HG03196 (cell line): ENCODE data around the gene WFDC2.

Experiments
- ATAC-seq: cut with Tn5 transposase; IDR thresholded peaks from one replicate; pipeline ENCODE4 v1.9.1; 2021; ENCODE audit not compliant: unreplicated experiment

Gene WFDC2, protein sequence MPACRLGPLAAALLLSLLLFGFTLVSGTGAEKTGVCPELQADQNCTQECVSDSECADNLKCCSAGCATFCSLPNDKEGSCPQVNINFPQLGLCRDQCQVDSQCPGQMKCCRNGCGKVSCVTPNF

DNA sequence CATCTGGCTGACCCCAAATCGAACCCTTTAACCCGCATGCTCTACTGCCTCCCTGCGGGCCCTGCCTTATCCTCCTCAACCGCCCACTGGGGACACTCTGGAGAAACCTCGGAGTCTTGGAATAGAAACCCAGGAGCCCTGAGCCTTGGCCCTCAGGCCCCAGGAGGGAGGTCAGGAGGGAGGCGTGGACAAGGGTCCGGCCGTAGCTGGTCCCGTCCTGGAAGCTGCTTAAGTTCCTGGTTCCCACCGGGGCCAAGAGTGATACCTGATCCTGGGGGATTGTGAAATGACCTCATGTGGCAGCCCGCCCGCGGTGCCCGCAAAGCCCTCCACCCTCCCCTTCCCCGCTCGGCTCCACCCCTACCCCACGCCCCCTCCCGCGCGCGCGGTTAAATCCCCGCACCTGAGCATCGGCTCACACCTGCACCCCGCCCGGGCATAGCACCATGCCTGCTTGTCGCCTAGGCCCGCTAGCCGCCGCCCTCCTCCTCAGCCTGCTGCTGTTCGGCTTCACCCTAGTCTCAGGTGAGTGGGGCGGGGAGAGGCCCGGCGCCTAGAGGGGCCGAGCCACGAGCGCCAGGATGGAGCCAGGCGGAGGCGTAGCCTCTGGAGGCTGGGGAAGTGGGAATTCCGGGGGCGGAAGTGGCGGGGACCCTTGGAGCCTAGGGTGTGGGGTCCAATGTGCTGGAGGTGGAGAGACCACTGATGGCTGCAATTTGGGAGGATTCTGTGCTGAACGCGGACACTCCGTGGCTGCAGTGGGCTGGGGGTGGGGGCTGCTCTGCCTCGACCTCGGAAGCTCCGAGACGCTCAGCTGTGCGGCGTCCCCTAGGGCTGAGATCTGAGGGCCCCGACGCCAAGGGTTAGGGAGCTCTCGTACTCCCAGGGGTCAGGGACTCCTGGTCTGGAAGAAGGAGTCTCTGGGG is at the start of gene WFDC2:
WFDC2 (plus strand) TSS at position 418 of the 926 bp plus-strand sequence; CDS start at position 447, 29 bp downstream.
- ATAC-seq, result peak; percentile 9

DNA sequence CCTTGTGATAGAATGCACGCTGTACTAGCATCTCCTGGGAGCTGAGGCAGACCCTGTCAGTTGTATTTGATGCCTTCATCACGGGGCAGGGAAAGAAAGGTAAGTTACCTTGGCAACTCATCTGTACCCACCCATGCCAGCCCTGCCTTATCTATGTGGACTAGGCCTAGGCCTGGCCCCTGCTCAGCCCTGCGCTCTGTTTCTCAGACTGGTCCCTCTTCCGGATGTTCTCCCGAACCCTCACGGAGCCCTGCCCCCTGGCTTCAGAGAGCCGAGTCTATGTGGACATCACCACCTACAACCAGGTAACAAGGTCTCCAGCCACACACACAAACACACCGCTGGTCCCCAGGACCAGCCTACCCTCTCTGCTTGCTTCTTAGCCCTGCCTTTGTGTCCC is 49.4 kb upstream of the WFDC2 start:
- ATAC-seq, result no peak

DNA sequence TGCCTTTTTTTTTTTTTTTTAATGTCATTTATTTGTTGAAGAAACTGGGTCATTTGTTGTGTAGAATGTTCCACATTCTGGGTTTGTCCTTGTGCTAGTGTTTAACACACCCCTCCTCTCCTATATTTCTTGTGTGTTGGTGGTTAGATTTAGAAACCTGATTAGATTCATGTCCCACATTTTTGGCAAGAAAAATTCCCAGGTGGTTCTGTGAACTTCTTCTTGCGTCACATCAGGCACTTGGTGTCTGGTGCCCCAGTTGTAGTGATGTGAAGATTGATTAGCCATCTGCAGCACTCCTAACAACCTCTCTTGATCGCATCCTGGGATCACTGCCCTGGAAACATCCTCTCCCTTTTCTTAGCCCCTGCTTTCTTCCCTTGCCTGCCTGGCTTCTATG is 45.9 kb upstream of the WFDC2 start:
- ATAC-seq, result no peak

DNA sequence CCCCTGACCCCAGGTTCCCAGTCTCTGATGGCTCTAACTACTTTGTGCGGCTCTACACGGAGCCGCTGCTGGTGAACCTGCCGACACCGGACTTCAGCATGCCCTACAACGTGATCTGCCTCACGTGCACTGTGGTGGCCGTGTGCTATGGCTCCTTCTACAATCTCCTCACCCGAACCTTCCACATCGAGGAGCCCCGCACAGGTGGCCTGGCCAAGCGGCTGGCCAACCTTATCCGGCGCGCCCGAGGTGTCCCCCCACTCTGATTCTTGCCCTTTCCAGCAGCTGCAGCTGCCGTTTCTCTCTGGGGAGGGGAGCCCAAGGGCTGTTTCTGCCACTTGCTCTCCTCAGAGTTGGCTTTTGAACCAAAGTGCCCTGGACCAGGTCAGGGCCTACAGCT is 44.0 kb upstream of the WFDC2 start:
- ATAC-seq, result no peak

DNA sequence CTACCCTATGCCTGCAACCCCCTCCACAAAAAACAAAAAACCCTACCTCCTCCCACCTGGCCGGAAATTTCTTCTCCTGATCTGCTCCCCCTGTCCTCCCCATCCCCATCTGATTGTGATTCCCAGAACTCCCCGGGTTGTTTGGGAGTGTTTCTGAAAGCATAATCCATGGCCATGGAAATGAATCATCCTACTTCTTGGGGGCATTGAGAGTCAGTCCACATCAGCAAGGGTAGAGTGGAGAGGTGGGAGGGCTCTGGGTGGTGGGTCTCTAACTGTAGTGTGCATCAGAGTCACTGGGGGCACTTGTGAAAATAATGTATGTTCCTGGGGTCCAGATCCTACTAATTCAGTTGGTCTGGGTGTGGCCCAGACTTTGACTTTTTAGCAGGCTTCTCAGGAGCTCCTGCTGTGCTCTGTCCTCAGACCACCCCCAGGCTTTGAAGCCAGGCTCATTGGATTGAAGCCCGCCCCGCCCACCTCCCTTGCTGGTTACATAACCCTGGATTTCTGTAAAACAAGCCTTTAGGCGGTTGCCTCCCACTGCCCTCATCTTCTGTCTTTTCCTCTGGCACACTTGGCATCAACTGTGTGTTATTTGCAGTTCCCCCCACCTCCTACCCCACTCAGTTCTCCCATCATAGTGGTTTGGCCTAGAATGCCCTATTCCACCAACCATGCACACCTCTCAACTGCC is 43.1 kb upstream of the WFDC2 start:
- ATAC-seq, result no peak

DNA sequence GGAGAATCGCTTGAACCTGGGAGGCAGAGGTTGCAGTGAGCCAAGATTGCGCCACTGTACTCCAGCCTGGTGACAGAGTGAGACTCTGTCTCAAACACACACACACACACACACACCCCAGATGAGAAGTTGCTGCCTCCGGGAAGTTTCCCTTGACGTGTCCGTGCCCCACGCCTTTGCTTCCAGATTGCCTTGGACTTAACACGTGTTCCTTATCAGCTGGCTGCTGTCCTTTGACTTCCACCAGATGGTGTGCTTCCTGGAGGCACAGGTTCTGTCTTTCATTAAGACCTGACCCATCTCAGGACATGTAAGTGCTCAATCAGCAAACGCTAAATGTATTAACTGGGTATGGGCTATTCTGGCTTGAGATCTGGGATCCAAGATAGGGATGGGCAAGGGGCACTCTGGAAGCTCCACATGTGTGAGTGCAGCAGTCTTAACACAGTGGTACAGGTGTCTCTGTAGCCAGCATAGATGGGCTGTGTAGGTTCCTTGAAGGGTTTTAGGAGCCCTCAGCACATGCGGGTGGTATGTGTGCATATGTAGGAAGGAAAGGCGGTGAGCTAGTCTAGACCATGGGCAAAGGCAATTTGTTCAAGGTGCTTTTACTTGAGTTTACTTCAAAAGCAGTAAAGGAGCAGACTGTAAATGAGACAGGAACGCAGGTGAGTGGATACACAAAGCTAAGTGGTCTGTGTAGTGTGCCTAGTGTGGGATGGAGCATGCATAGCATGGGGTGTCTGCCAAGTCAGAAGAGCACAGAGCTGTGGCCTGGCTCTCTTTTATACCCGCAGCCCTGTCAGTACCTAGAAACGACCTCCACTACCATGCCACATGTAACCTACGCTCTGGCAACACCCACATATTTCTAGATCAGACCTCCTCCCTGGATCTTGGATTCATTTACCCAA is 42.1 kb upstream of the WFDC2 start:
- ATAC-seq, result no peak

DNA sequence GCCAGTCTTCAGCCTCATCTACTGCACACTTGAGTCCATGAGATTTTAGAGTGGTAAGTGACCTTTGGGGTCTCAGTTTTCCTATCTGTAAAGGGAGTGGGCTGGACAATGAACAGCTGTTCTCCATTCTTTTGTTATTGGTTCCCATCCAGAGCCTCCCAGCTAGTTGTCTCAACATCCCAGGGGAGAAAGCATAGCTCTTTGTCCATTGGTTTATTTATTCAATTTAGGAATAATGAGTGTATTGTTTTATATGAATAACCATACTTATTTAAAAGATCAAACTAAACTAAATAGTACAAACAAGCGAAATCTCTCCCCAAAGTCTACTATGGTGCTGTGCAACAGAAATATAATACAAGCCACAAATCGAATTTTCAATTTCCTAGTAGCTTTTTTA is 39.9 kb upstream of the WFDC2 start:
- ATAC-seq, result no peak

DNA sequence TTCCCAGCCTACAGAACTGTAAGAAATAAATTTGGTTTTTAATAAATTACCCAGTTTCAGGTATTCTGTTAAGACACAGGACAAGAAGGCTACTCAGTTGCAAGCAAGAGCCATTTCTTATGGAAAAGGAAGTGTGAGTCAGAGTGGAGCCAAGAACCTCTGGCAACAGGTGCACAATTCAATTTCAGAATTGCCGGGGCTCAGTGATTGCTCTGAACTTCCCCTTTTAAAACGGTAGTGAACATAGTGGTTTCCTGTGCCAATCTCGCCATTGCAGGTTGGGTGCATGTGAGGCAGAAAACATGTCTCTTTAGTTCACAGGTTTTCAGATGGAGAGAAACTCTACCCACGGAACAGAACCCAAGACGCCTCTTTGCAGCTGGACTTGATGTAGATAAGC is 37.3 kb upstream of the WFDC2 start:
- ATAC-seq, result peak; percentile 65

DNA sequence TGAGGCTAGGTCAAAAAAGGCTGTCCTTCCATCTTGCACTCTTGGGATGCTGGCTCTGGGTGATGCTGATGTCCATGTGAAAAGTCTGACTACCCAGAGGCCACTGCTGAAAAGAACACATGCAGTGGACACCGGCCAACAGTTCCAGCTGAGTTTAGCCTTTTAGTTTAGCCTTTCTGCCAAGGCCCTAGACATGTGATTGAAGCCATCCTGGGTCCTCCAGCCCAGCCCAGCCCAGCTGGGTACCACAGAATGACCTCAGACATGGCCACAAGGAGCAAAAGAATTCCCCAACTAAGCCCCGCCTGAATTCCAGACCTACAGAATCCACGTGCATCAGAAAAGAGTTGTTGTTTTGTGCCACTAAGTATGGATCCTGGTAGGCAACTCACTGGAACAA is 36.2 kb upstream of the WFDC2 start:
- ATAC-seq, result no peak

DNA sequence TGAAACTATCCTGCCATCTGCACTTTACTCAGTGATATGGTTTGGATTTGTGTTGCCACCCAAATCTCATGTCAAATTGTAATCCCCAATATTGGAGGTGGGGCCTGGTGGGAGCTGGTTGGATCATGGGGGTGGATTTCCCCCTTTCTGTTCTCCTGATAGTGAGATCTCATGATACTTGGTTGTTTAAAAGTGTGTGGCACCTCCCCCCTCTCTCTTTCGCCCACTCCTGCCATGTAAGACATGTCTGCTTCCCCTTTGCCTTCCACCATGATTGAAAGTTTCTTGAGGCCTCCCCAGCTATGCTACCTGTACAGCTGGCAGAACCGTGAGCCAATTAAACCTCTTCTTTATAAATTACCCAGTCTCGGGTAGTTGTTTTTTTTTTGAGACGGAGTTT is 35.6 kb upstream of the WFDC2 start:
- no peak for ATAC-seq

DNA sequence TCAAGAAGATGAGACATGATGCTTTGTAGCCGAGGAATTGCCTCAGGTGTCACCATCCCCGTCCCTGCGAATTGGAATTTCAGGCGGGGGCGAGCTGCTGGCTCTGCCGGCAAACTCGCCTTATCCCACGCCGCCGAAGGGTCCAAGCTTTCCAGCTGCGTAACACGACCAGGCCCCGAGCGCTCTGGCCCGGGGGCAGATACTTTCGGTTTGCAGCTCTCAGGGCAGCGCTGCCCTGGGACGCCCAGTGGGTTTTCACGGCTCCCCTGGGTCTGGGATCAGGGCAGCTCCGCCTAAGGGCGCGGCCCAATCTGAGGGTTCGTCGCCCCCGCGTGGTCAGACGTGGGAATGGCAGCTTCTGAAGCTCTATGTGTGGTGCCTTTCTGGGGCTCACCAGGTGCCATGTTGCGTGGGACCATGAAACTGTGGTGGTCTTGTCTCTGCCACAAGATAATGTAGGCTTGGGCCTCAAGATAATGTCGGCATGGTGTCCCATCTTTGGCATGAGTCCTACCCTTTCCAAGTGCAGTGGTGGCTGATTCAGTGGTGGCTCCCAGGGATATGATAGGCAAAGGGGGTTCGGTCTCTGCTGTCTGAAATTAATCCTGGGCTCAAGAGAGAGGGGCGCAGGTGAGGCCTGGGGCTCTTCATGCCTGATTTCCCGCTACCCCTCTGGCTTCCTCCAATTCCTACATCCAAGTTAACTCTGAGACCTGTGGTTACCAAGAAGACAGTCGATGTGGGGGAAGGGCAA is 32.6 kb upstream of the WFDC2 start:
- peak; percentile 82 for ATAC-seq

DNA sequence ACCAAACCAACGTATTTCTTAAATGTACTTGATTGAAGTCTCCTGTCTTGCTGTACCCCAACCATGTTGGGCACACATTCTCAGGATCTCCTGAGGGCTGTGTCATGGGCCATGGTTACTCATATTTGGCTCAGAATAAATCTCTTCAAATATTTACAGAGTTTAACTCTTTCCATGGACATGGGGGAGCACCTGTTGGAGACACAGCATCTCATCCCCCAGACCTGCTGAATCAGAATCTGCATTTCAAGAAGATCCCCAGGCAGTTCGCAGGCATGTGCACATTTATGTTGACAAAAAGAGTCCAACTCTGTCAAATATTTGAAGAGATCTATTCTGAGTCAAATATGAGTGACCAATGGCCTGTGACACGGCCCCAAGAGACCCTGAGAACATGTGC is 29.1 kb upstream of the WFDC2 start:
- no peak for ATAC-seq

DNA sequence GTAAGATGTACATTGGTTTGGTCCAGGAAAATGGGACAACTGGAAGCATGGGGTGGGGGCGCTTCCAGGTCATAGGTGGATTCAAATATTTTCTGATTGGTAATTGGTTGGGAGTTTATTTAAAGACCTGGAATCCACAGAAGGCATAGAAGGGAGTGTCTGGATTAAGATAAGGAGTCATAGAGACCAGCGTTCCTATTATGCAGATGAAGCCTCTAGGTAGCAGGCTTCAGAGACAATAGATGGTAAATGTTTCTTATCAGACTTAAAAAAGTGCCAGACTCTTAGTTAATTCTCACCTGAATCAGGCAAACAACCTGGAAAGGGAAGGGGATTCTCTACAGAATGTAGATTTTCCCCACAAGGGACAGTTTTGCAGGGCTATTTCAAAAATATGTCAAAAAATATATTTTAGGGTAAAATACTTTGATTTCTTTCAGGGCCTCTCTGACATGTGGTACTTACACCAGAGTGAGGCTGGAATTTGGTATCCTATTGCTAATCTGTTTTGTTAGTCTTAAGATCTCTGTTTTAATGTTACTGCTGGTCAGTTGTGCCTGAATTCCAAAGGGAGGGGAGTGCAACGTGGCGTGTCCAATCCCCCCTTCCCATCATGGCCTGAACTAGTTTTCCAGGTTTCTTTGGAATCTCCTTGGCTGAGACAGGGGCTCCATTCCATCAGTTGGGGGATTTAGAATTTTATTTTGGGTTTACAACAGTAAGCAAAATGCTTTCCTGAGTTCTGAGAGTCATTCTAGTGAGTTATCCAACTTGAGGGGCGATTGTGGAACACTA is 28.5 kb upstream of the WFDC2 start:
- ATAC-seq, result no peak

DNA sequence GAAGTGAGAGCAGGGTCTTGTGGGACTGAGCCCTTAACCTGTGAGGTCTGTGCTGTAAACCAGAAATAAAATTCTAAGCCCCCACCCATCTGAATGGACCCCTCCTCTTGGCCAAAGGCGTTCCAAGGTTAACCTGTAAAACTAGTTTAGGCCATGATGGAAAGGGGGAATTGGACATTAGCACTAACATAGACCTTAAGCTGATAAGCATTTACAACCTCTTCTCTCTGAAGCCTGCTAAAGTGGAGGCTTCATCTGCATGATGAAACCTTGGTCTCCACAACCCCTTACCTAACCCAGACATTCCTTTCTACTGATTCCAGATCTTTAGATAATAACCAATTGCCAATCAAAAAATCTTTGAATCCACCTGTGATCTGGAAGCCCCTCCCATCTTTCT is 27.8 kb upstream of the WFDC2 start:
- ATAC-seq, result no peak

DNA sequence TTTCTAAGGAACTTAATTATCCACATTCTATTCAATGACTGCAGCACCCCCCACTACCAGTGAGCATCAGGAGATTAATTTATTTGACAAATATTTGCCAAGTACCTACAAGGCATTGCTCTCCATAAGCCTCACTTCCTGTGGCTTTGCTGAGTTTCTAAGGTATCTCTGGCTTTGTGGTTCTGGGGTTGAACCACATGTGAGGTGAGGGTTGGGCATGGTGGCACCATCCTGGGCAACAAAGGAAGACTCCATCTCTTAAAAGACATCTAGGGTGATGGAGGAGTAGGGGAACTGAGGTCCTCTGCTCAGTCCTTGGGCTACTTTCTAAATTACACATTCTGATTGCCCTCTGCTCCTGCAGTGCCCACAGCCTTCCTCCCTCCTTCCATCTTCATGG is 25.5 kb upstream of the WFDC2 start:
- no peak for ATAC-seq

DNA sequence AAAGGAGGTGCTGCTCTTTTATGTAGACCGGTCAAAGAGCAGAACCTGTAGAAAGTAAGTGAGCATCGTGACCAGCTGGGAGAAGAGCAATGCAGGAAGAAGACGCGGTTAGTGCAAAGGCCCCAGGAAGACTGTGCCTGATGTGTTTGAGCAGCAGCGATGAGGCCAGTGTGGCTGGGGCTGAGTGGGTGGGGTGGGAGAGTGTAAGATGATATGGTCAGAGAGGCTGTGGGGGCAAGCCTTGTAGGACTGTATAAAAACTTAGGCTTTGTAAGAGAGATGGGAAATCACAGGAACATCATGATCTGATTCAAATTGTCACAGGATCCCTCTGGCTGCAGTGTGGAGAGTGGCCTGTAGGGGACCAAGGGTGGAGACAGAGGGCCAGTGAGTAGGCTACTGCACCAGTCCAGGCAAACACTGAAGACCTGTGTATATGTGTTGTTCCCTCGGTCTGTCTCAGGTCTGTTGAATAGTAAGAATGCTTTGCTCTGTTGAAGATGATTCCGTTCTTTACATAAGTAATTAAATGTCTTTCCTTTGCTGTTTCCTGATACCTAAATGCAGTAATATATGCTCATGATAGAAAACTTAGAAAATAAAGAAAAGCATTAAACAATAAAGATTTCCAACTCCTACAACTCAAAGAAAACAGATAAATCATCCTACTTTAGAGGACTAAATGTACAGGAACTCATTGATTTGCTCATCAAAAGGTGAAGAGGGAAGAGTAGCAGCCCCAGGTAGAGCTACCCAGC is 23.6 kb upstream of the WFDC2 start:
- ATAC-seq, result no peak

DNA sequence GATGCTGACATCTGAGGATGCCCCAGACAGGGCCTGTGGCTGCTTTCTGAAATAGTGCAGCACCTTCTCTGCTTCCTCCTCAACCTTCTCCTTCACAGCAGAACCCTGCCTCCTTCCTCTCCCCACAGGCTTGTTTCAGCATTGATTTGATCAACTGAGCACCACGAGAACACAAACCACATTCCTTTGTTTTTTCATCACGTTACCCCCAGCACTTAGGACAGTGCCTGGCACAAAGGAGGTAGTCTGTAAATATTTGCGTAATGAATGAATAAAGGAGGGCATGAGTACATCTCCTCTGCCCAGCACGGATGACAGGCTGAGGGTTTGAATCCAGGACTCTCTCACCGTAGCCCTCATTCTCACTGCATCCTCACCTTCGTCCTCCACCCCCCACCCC is 21.3 kb upstream of the WFDC2 start:
- no peak for ATAC-seq

DNA sequence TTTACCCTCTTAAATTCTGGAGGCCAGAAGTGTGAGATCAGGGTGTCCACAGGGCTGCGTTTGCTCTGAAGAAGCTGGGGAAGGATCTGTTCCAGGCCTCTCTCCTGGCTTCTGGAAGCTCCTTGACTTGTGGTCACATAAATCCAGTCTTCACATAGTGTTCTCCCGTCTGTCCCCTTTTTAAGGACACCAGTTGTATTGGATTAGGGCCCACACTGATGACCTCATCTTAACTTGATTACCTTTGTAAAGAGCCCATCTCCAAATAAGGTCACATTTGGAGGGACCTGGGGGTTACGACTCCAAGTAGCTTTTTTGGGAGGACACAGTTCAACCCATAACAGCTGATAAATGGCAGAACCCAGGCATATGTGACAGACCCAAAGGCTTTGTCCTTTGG is 20.0 kb upstream of the WFDC2 start:
- no peak for ATAC-seq
